GM21825 (cell line): ENCODE results near the gene MGARP.
"Not testable (repeated sequence)": the region's sequence is repeated elsewhere in the genome, so short reads cannot be mapped to it uniquely, and the experiment has no call there.

Source experiments
- ATAC-seq: cut with Tn5 transposase; IDR thresholded peaks from one replicate; pipeline ENCODE4 v1.9.1; 2021; ENCODE audit warnings: mild to moderate bottlenecking, moderate library complexity; ENCODE audit not compliant: unreplicated experiment

Gene MGARP

DNA sequence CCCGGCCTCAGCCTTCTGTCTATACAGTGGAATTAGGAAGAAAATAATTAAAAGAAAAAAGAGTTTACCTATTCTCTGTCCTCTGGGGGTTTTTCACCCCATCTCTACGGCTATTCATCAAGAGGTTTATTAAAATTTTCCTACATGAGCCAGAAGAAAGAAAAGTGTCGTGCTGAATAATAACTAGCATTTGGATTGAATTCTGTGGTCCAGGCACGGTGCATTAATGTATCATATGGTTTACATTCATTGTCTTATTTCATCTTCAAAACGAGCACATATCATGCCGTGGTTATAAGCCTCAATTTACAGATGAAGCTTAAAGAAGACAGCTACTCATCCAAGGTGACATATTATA lies 15.9 kb upstream of the MGARP start:
- ATAC-seq = peak; percentile 0

DNA sequence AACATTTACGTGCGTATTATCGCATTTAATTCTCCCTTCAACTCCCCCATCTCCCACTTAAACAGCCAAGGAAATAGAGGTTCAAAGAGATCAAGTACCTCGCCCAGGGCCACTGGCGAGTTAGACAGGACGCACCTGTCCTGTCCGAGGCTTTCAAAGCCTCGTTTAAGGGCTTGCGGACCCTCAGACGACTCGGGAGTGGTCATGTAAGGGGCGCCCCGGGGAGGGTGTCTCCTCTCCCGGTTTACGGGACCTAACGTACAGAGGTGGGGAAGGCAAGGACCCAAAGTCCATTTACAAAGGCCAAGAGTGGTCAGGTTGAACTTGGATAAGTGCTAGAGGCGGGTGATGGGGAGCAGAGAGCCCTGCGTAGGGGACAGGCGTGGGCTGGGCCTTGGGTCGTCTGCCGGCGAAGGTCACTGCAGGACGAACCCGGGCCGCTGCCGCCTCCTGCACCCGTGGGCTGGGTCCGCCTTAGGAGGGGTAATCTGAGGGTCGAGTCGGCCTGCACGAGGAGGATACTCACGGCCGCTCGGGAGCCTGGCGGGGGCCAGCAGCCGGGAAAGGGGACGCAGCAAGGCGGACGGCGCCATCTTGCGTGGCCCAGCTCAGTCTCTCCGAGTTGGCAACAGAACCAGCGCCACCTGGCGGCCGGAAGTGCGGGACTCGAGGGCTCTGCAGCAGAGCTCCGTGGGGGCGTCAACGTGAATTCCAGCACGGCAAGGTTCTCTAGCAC lies 15.3 kb upstream of the MGARP start:
- peak; percentile 94 for ATAC-seq

DNA sequence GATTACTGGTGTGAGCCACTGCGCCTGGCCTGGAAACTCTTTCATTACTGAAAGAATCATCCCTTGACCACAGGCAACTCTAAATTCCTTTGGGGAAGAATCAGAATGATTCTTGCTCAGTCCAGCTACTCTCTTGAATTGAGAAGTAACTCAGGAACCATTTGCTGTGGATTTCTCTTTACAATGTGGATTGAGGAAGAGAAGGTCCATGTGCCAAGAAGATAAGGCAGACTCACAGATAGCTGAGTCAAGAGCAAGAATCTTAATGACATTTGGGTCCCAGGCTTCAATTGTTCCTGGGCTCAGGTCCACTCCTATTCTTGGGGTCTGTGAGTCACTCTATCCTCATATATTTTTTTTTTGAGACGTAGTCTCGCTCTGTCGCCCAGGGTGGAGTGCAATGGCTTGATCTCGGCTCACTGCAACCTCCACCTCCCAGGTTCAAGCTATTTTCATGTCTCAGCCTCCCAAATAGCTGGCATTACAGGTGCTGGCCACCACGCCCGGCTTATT lies 6.2 kb upstream of the MGARP start:
- no peak for ATAC-seq

DNA sequence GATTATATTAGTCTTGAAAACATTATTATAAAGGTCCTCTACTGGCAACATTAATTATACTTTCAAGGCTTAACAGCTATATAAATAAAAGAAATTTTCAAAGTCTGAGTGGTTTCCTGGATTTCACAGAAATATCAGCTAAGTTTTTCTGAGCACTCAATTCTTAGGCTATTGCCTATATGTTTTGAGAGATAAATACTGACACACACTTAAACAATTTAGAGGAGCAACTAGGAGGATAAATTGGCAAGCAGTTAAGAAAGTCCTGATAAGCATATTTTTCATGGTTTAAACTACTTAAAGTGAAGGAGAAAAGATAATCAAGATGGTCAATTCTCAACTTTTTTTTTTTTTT lies 2.7 kb upstream of the MGARP start:
- ATAC-seq = no peak

DNA sequence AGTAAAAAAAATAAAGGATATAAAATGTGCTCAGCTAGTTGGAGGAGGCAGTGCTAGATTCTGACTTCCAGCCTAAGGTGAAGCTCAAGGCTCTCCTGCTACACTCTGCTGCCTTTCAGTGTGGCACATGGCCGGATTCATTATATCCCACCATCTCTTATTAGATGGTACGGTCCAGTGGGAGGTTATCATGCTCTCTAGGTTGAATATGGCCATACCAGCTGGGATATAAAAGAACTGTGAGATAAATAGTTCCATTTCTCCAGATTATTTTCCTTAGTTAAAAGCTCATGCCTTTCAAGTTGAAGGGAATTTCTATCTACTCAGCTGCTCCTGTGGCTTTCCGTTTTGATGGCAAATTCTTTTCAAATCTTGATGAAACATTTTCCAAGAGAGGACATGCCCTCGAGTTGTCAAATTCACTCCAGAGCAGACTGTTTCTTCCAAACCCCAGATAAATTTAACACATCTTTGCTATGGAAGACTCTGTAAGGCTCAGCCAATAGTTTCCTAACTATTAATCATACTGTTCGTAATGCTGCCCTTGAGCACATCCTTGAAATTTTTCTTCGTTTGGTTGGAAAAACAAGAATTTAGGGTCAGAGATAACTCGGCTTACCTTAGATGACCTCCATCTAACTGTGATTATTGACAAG lies 2.2 kb upstream of the MGARP start:
- no peak for ATAC-seq

DNA sequence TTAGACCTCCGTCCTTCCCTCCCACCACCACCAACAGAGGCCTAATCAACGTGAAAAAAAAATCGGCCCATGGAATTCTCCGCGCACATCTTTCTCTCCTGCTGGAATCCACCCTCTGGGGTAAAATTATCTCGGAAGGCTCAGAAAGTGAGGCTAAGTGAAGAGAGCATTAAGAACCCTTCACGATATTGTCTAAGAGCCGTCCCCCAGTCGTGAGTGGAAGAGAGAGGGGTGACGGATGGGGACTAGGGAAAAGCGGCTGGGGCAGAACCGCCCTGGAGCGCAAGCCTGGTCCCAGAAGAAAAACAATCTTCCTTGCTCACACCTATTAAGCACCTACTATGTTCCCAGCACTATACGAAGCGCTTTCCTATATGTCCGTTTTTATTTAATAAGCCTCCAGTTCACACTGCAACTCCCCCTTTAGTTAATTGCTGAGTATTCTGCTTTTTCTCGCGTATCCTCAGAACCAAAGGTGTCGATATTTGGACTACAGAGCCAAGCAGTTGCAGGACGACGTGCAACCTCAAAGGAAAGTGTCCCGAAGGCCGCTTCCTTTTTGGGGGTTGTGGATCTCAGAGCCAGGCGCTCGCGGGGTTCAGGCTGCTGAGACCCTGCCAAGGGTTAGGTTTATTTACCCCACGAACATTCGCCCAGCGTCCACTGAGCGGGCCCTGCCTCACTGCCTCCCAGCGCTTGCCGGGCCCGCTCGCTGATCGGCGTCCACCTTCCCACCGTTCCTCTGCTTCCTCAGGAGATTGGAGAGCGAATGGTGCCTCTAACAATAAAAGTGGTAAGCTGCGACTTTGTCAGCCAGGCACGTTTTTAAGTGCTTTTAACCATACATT lies 889 bp downstream of the MGARP start:
- no peak for ATAC-seq

DNA sequence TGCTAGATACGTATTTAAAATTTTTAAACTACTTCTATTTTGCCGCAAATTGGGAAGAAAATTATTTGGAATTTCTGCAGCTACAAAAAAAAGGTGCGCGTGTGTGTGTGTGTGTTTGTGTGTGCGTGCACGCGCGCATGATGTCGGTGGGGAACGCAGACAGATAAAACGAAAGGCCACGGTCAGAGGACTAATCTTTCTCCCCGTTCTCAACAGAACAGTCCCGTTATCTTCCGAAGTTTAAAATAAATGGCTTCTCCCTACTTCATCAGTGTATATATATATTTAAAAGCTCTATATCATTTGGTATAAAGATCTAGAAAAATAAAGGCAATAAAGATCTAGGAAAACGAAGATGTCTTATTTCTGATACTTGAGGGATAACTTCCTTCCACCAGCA lies 1.5 kb downstream of the MGARP start:
- ATAC-seq = no peak

DNA sequence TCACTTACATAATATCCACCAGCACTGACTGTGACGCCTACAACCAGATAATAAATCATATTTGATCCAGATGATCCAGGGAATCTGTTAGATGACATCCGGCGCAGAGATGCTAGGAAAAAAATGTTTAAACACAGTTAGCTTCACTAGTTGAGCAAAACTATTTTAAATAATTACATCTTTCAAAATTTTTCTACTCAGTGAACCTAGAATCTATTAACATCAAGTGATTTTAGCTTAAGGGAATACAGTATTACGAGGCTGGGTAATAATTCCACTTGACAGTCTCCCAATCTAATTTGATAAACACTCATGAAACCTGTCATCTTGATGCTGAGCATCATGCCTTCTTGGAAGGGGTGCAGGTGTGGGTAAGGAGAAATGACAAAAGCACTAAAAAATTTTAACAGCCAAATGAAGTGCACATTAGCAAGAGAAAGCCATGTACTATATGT lies 4.7 kb downstream of the MGARP start:
- no peak for ATAC-seq

DNA sequence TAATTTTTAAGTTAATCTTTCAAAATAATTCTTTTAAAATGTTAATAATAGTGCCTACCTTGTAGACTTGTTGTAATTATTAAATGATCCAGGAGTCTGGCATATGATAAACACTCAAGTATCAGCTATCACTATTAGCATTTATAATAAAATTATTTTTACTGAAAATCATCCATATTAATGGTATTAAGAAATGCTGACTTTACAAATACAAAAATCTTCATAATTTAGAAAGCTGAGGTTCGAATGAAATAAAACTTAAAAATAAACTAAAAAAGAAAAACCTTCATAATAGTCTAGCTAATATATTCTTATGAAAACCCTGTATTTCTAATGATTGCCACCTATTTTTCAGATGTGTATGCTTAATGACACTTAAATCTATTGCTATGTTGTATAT lies 5.2 kb downstream of the MGARP start:
- no peak for ATAC-seq

DNA sequence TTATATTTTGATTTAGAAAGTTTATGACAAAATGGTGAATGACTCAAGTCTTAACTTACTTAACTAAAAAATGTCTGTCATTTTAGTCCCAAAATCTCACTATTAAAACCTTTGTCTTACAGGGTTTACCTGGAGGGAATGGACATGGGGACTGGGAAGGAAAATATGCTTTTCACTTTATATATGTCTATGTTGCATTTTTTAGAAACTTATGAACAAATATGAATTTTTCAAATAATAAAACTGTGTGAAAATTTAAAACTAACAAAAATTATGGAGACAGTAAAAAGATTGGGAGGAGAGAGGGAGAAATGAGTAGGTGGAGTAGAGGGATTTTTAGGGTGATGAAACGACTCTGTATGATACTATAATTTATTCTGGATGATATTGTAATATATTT lies 6.2 kb downstream of the MGARP start:
- ATAC-seq = no peak

DNA sequence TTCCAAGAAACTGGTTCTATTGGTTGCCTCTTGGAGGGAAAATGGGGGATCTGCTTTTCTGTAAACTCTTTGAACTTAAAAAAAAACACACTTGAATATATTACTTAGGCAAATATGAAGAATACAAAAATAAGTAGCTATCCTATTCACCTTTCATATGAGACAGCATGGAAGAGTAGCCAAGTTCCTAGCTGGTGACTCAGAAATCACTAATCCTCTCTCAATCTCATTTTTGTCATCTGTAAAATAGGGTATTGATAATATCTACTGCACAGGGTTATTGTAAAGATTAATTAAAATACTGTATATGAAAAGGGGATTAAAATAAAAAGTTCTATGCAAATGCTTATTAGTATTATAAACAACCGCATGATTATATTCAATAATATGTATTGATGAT lies 12.7 kb downstream of the MGARP start:
- ATAC-seq = no peak

DNA sequence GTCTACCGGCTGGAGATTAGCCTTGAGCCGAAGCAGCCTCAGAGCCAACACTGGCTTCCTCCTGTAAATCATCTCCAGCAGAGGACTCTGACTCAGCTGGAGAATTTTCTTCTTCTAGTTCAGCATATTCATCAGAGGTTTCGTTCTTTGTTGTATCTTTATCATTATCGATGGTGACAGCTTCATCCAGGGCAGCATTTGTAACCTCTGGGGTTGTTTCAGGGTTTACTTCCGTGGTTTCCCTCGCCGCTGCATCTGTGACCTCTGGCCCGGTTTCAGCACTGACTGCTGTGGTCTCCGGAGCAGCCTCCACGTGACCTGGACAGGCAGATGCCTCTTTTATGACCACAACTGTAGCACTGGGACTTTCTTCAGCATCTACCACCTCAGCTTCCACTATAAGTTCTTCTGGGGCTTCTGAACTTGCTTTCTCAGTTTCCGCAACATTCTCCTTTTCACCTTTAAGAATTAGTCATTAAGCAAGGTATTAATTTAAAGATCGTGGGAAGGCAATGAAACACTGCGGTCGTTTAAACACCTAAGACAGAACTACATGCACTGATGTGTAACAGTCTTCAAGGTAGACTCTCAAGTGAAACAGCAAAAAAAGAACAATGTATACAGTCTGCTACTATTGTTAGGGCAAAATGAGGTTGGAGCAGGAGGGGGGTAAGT lies 13.3 kb downstream of the MGARP start:
- ATAC-seq = peak; percentile 97

DNA sequence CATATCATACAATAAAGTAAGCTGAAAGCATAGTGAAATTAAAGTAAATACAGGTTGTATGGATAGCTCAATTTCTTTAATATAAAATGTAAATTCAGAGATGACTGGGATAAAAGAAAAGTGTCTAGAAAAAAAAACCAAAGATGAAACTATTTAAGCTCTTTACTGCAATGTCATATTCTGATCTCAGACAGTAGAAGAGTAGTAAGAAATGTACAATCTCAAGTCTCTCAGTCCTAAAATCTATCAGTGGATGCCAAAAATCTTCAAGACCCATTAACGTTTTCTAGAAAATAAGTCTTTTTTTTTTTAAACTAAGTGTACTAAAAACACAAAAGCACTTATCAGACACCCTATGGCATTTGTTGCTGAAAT lies 13.8 kb downstream of the MGARP start:
- no peak for ATAC-seq

DNA sequence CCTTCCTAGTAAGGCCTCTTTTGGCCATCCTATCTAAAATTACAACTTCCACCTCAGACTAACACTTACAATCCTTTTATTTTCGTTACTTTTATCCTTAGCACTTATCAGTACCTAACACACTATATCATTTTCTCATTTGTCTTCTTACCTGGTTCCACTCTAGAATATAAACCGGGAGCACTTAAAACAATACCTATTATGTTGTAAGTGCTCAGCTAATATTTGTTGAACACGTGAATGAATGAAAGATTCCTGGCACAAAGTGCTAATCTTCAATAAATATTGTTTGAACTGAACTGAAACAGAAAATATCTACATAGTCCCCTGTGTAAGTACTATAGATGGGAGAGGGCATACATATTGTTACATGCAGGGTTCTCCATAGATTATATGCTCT lies 14.4 kb downstream of the MGARP start:
- ATAC-seq = no peak

DNA sequence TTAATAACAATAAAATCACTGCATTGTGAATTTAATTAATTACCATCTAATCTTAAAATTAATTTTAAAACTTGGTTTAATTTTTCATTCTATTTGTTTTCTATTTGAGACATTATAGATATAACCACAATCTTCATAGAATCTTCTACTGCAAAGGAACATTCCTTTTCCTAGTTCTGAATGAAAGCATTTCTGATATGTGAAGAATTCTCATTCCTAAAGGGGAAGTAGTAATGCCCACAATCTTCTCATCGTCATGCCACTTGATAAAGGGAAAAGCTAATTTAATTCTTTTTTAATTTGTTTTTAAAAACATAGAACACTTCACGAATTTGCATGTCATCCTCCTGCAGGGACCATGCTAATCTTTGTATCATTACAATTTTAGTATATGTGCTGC lies 23.7 kb downstream of the MGARP start:
- ATAC-seq = no peak

DNA sequence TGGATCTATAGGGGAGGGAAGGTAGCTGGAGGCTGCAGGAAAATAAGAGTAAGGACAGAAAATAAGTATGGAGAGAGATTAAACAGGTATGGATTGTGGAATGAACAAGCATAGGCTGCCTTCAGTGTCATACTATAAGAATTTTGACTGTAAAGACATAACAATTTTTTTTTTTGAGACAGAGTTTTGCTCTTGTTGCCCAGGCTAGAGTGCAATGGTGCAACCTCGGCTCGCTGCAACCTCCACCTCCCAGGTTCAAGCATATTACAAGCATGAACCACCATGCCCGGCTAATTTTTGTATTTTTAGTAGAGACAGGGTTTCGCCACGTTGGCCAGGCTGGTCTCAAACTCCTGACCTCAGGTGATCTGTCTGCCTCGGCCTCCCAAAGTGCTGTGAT lies 24.4 kb downstream of the MGARP start:
- ATAC-seq = not testable (repeated sequence)

DNA sequence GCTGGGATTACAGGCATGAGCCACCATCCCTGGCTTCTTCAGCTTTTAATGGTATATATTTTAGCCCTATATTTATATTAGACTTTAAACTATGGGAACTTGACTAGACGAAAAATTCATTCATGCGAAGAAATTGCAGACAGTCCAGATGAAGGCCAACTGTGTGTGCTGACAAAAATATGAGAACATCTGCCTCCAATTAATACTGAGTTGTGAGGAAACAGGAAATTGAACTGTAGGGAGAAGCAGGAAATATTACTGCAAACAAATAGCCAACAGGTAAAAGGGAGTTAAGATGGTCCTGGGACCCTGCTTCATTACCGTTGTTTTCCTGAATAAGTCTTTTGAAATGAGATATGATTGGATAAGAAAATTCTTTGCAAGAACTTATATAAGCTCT lies 26.3 kb downstream of the MGARP start:
- no peak for ATAC-seq

DNA sequence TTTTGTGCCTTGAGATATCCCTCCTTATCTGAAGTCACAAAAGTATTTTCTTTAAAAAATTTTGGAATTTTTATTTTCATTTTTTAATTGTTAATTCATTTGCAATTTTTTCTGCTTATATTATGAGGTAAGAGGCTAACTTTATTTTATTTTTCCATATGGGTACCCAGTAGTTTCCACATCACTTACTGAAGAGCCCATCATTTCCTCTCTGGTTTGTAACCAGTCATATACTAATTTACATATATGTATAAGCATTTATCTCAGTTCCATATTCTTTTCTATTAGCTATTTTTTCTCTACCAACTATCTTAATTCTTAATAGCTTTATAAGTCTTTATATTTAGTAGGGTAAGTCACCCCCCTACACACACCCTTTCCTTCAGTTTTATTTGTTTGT lies 27.0 kb downstream of the MGARP start:
- ATAC-seq = no peak

DNA sequence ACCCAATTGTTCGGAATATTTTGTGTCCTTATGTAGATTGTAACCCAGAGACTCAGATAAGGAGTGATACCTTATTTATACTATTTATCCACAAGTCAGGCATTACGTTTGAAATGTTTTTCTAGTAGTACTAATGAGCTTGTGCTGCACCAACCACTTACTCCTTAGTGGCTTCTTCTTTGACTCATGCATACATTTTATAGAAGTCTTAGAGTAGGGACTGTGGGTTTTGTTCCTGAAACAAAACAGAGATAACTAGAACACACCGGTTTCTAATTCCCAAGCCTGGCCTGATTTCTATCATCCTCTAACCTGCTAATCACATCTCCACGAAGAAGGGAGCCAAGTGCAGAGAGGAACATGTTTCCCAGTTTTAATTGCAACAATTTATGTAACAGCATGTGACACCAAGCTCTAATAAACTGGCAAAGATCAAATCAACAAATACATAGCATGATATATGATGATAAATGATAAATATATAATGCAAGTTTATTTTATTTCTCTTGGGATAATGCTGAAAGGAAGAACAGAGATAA lies 32.3 kb downstream of the MGARP start:
- ATAC-seq = no peak

DNA sequence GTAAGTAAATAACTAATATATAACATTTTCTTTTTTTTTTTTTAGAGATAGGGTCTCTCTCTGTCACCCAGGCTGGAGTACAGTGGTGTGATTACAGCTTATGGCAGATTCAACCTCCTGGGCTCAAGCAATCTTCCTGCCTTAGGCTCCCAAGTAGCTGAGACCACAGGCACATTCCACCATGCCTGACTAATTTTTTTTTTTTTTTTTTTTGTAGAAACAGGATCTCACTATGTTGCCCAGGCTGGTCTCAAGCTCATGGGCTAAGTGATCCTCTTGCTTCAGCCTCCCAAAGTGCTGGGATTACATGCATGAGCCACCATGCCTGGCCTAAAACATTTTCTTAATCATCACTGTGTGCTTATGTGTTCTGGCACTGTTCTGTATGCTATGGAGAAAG lies 32.8 kb downstream of the MGARP start:
- ATAC-seq = no peak

DNA sequence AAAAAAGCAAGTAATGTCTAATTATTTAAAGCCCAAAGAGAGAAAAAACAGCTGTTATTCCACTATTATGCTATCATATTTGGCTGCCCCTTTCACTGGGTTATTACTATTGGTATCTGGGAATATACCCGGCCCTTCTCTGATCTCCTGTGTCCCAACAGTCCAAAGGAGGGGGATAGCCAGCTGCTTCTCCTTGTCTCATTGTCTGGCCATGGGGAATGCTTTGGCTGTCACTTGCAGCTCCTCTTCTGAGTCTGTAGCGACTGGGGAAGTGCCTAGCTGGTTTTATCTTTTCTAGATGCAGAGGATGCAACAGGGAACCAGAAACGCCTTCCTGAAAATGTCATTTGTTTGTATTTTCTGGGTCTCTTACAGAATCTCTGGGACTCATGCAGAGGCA lies 33.9 kb downstream of the MGARP start:
- no peak for ATAC-seq
